Subcutaneous adipose tissue (tissue), 4 donors: ENCODE results near the gene LRRC61. TPM values are rescaled to one million over a fixed set of nuclear protein-coding genes. Genes with fewer than 3 reads are reported as not detected.

Experiments
- total RNA-seq, 4 donors: library from RNA; depleted of rRNA; stranded (reverse); fragments of >200 nt; gene quantifications; one replicate each; pipeline ENCODE4 v1.1.0, GENCODE V29; 2016
- TF ChIP-seq, protein P1 (sequence below): fragments of 450-650 bp; IDR thresholded peaks from one replicate; pipeline ENCODE4 v1.5.1; 2016; ENCODE audit warnings: low read depth, mild to moderate bottlenecking, control low read depth, antibody characterized with exemption, moderate library complexity

Gene LRRC61
- total RNA-seq, 4 donors from 2014 or later = 1.6 to 8.4 (median 5.1) TPM

DNA sequence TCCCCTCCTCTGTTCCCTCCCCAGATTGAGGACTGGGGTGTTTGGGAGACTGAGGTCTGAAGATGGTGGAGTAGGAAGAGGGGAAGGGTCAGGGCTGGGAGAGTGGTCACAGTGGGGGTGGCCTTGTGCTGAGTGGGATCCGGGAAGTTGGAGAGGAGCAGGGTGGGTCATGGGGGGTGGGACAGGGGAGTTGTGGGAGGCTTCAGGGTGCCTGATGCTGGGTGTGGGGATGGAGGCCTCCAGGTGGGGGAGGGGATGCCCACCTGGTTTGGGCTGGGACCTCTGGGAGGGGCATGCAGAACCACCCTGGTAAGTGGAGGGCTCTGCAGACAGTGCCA lies 58.6 kb downstream of the LRRC61 start:
- TF ChIP-seq, protein P1, sequence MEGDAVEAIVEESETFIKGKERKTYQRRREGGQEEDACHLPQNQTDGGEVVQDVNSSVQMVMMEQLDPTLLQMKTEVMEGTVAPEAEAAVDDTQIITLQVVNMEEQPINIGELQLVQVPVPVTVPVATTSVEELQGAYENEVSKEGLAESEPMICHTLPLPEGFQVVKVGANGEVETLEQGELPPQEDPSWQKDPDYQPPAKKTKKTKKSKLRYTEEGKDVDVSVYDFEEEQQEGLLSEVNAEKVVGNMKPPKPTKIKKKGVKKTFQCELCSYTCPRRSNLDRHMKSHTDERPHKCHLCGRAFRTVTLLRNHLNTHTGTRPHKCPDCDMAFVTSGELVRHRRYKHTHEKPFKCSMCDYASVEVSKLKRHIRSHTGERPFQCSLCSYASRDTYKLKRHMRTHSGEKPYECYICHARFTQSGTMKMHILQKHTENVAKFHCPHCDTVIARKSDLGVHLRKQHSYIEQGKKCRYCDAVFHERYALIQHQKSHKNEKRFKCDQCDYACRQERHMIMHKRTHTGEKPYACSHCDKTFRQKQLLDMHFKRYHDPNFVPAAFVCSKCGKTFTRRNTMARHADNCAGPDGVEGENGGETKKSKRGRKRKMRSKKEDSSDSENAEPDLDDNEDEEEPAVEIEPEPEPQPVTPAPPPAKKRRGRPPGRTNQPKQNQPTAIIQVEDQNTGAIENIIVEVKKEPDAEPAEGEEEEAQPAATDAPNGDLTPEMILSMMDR = no peak

DNA sequence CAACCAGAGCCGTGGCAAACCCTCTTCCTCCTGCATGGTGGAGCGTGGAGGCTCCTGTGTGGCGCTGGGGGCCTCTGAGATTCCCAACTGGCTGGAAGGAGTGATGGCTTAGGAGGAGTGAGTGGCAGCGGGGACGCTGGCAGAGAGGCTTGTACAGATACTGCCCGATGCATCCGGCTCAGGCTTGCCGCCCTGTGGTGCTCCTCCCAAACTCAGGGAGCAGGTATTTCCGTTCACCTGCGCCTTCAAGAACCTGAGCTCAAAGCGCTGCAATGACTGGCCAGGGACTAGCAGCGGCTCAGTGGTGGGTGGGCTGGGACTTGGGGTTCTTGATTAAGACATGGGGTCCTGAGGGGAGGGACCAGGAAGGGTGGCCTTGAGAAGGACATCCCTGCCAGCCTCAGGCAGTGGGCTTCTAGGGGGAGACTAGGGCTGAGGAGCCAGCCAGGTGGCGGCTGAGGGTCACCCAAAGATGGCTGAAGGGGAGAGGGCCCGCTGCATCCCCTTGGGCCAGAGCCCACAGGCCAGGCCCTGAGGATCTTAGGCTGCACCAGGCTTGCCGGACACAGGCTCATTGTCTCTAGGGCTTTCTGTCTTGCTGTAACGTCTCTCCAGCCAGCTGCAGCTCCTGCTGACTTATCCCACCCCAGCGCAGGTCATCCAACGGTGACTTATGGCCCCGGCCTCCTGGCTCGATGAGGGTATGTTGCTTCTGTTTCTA lies 59.1 kb downstream of the LRRC61 start:
- TF ChIP-seq, protein P1 = no peak

DNA sequence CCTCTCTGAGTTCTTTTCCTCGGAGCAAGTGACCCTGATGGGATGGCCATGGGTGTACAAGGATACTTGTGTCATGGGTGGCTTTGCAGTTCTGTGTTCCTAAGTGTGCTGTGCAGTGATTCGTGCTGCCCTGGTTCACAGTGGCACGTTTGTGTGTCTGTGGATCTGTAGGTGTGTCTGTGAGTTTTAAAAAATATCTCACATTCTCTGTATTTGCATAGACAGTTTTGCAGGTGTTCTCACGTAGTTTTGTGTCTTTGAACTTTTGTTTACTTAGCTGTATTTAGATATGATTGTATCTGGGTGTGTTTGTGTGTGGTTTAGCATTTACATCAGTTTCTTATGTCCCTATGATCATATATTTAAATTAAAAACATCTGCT lies 59.7 kb downstream of the LRRC61 start:
- TF ChIP-seq, protein P1 = no peak

DNA sequence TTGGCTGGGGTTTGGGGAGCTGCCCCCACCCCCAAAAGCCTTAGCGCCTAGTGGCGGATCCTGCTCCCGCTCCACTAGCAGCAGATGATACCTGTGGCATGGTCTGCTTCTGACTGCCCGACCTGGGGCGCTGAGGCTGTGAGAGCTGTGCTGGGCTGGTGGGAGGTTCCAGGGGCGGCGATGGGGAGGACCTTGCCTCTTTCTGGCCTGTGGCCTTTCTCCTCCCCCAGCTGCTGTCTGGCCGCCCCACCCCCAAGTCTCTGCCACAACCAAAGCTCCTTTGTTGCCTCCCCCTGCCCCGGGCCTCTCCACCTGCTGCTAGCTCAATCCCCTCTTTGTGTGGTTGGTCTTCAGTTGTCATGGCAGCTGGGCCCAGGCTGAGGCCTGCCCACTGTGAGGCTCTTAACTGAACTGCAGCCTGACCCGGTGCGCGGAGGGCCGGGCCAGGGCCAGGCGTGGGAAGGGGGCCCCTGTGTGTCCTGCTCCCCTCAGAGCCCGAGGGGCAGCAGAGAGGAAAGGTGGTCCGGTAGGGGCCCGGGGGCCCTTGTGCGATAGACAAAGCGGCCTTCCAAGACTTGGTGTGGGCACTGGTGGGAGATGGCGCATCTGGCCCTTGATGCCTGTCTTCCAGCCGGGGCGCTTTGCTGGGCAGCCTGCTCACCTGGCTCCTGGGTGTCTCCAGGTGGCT lies 60.7 kb downstream of the LRRC61 start:
- TF ChIP-seq, protein P1 = no peak

DNA sequence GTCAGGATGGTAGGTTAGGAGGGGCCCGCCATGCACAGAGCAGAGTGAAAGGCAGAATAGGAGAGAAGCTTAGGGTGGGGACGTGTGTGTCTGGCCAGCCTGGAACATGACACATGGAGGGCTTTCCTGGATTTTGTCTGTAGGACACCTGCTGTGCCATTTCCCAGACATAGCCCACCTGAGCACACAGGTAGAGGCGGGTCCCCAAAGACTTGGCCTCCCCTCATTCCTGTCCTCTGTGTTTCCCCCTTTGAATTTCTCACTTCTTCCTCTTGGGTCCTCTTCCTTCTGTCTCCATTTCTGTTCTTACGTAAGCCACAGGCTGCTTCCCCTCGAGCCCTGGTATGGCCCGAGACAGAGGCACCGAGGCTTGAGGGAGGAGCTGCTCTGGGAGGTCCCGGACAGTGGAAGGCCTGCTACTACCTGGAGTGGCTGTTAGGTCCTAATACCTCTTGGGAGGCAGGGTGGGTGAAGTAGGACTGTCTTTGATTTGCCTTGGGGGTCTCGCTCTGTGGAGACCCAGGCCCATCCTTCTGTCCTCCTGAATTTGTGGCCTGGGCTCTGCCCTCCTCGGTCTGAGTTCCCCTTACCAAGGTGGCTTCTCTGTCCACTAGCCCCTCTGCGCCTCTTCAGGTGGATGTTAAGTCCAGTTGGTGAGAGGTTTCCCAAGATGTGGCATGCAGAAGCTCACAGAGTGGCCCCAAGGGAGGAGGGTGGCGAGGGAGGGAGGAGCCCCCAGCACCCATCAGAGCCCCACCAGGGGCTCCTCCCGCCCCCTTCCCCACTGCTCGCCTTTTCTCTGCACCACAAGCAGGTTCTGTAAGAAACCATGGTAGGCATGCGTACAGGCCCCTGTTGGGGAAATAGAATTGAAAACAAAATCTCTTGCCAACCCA lies 61.5 kb downstream of the LRRC61 start:
- TF ChIP-seq, protein P1 = no peak

DNA sequence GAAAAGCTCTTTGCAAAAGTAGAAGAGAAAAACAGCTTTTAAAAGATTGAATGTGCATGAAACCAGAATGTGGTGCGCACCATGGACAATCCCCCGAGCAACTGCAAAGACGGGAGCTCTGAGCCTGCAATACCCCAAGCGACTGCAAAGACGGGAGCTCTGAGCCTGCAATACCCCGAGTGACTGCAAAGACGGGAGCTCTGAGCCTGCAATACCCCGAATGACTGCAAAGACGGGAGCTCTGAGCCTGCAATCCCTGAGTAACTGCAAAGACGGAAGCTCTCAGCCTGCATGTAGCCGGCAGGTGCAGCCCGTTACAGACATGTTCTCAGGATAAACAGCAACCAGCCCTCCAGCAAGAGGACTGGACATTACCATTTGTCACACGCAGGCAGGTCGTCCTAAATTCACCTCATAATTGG lies 62.2 kb downstream of the LRRC61 start:
- TF ChIP-seq, protein P1 = no peak

Other genes starting within 250 kb of the LRRC61 start
- gene ACTR3C, start 190 bp downstream of the LRRC61 start, total RNA-seq = 1 to 10 TPM in 1 of 4 donors, under 1 TPM in 3; 0.38 to 2.0 (median 0.58) TPM
- gene RARRES2, start 18.3 kb downstream of the LRRC61 start, total RNA-seq = 100 to 1,000 TPM in 3 of 4 donors, 10 to 100 TPM in 1; 83.8 to 433 (median 299) TPM
- 10 to 100 TPM; 28.9 to 75.4 (median 31.8) TPM for gene REPIN1, start 45.5 kb downstream of the LRRC61 start, total RNA-seq
- gene ZNF775, start 56.0 kb downstream of the LRRC61 start, total RNA-seq = 1 to 10 TPM in 3 of 4 donors, under 1 TPM in 1; 0.49 to 4.2 (median 1.9) TPM
- gene GIMAP8, start 127.3 kb downstream of the LRRC61 start, total RNA-seq = 10 to 100 TPM in 3 of 4 donors, 1 to 10 TPM in 1; 9.9 to 29.0 (median 15.0) TPM
- gene GIMAP7, start 191.5 kb downstream of the LRRC61 start, total RNA-seq = 10 to 100 TPM; 13.6 to 39.4 (median 23.4) TPM
- gene GIMAP4, start 244.0 kb downstream of the LRRC61 start, total RNA-seq = 10 to 100 TPM; 43.9 to 69.1 (median 54.8) TPM